HepG2 (cell line): ENCODE data around the gene SH2D3C. TPM values are rescaled to one million over a fixed set of nuclear protein-coding genes. Genes with fewer than 3 reads are reported as not detected.

ENCODE experiments used
- ATAC-seq: fragments of 200-7000 bp; cut with Tn5 transposase; 3 replicates; pipeline ENCODE4 v1.9.1; 2020; ENCODE audit warnings: mild to moderate bottlenecking, moderate library complexity
- BruUV-seq: library from RNA; stranded (reverse); fragments of 400-500 nt; replicated peaks from 2 replicates; lab custom pipeline; 2021; lab: Mats Ljungman, UMichigan
- CTCF ChIA-PET: fragments of 300-600 bp; formaldehyde crosslinking; extraction: SDS; loops from one replicate; lab custom pipeline; 2021; ENCODE audit warnings: low total read pairs, inconsistent platforms, low intra/inter-chr PET ratio; lab: Yijun Ruan, JAX
- POLR2A ChIA-PET: fragments of 350-600 bp; sonication (Branson Sonifier 250); formaldehyde crosslinking; loops from one replicate; lab custom pipeline; 2020; ENCODE audit warnings: antibody characterized with exemption, inconsistent platforms; lab: Yijun Ruan, JAX
- DNase-seq: peaks from one replicate; pipeline ENCODE4 v3.0.0-alpha.2; 2015; ENCODE audit warnings: low spot score
- FAIRE-seq: peaks from 3 replicates; lab custom pipeline; 2011; peaks lifted over from hg19 to GRCh38; lab: Jason Lieb, UNC
- H2AFZ ChIP-seq: one replicate; pipeline ENCODE4 v1.6.1; 2011; ENCODE audit warnings: low read length, inconsistent platforms
- H3K27ac ChIP-seq: fragments of 300-600 bp; 3 replicates; pipeline ENCODE4 v1.8.0; 2011; ENCODE audit warnings: mixed run types, mild to moderate bottlenecking, mixed read lengths, low read length, inconsistent platforms; ENCODE audit not compliant: insufficient read depth; ENCODE audit errors: extremely low read length
- H3K27me3 ChIP-seq, 2 experiments: fragments of 200-600 bp in 1 of 2; 2 replicates in 1 of 2; 3 replicates in 1 of 2; pipeline versions ENCODE4 v1.6.0 to v1.8.0; 2011; ENCODE audit warnings: low read length in 2 of 2, mild to moderate bottlenecking in 2 of 2, moderate library complexity in 2 of 2, inconsistent platforms in 1 of 2; ENCODE audit not compliant: insufficient read depth in 2 of 2, control insufficient read depth in 1 of 2
- H3K36me3 ChIP-seq, 2 experiments: fragments of 200-600 bp in 1 of 2; replicated peaks in 1 of 2; 2 replicates in 1 of 2; 3 replicates in 1 of 2; pipeline versions ENCODE4 v1.5.1 to v1.8.0; 2011; ENCODE audit warnings: low read length in 2 of 2, inconsistent platforms in 1 of 2; ENCODE audit not compliant: insufficient read depth in 2 of 2, control insufficient read depth in 1 of 2
- H3K4me1 ChIP-seq: 2 replicates; pipeline ENCODE4 v1.5.1; 2012; ENCODE audit warnings: low read length, inconsistent platforms; ENCODE audit not compliant: insufficient read depth
- H3K4me2 ChIP-seq: 2 replicates; pipeline ENCODE4 v1.6.0; 2011; ENCODE audit warnings: low read depth, low read length, inconsistent platforms
- H3K4me3 ChIP-seq, 3 experiments: fragments of 200-600 bp in 1 of 3; sonication (generic), shearing (Covaris generic) in 1 of 3; replicated peaks in 1 of 3; 2 replicates each; pipeline ENCODE4 v1.5.1; 2011 to 2016; ENCODE audit warnings: low read length in 3 of 3, inconsistent platforms in 2 of 3, low read depth in 2 of 3, mild to moderate bottlenecking in 2 of 3, control low read depth in 1 of 3, mixed read lengths in 1 of 3; ENCODE audit not compliant: insufficient read depth in 1 of 3
- H3K79me2 ChIP-seq: one replicate; pipeline ENCODE4 v1.6.1; 2011; ENCODE audit warnings: low read length, inconsistent platforms; ENCODE audit not compliant: insufficient read depth
- H3K9ac ChIP-seq: 2 replicates; pipeline ENCODE4 v1.6.0; 2011; ENCODE audit warnings: mild to moderate bottlenecking, low read depth, low read length, inconsistent platforms; ENCODE audit not compliant: insufficient read depth
- H3K9me3 ChIP-seq: 2 replicates; pipeline ENCODE4 v1.5.1; 2012; ENCODE audit warnings: mild to moderate bottlenecking, low read length
- H4K20me1 ChIP-seq: 2 replicates; pipeline ENCODE4 v1.6.0; 2011; ENCODE audit warnings: inconsistent platforms, mild to moderate bottlenecking, low read length, moderate library complexity; ENCODE audit not compliant: insufficient read depth
- CREM ChIP-seq, 2 experiments: sonication (generic) in 1 of 2; formaldehyde crosslinking in 1 of 2; IDR thresholded peaks; 2 replicates each; pipeline versions ENCODE4 v1.4.0 to v1.6.1; 2016 to 2020; ENCODE audit warnings: antibody characterized with exemption in 1 of 2, mild to moderate bottlenecking in 1 of 2, missing genetic modification reagents in 1 of 2
- HHEX ChIP-seq: IDR thresholded peaks from 2 replicates; pipeline ENCODE4 v1.6.1; 2016; ENCODE audit warnings: control low read depth
- KAT2B ChIP-seq: fragments of 150-350 bp; IDR thresholded peaks from 2 replicates; pipeline ENCODE4 v1.6.1; 2014; ENCODE audit warnings: low read depth, low read length, borderline replicate concordance
- KDM2A ChIP-seq: sonication (generic); formaldehyde crosslinking; IDR thresholded peaks from 2 replicates; pipeline ENCODE4 v1.4.0; 2020; ENCODE audit warnings: low read depth, missing genetic modification reagents, borderline replicate concordance
- KLF12 ChIP-seq: sonication (generic); formaldehyde crosslinking; IDR thresholded peaks from 2 replicates; pipeline ENCODE4 v1.4.0; 2020; ENCODE audit warnings: missing genetic modification reagents, borderline replicate concordance
- LBX2 ChIP-seq: sonication (generic); formaldehyde crosslinking; IDR thresholded peaks from 2 replicates; pipeline ENCODE4 v1.5.0; 2020; ENCODE audit warnings: missing genetic modification reagents, mild to moderate bottlenecking, borderline replicate concordance
- MLLT10 ChIP-seq: sonication (generic); formaldehyde crosslinking; IDR thresholded peaks from 2 replicates; pipeline ENCODE4 v1.4.0; 2020; ENCODE audit warnings: missing genetic modification reagents
- PAWR ChIP-seq: sonication (generic); formaldehyde crosslinking; IDR thresholded peaks from 2 replicates; pipeline ENCODE4 v1.4.0; 2020; ENCODE audit warnings: missing genetic modification reagents, mild to moderate bottlenecking, borderline replicate concordance
- PAXIP1 ChIP-seq: sonication (generic); formaldehyde crosslinking; conservative IDR thresholded peaks from 2 replicates; pipeline ENCODE4 v1.4.0; 2020; ENCODE audit warnings: mild to moderate bottlenecking, missing genetic modification reagents, moderate library complexity
- ZC3H13 ChIP-seq: sonication (generic); formaldehyde crosslinking; IDR thresholded peaks from 2 replicates; pipeline ENCODE4 v1.8.1; 2023; ENCODE audit warnings: mild to moderate bottlenecking, missing genetic modification reagents, moderate library complexity
- ZKSCAN5 ChIP-seq: sonication (generic); formaldehyde crosslinking; IDR thresholded peaks from 2 replicates; pipeline ENCODE4 v1.5.1; 2020; ENCODE audit warnings: mild to moderate bottlenecking, missing genetic modification reagents
- ZNF205 ChIP-seq: IDR thresholded peaks from 2 replicates; pipeline ENCODE4 v1.6.1; 2018; ENCODE audit warnings: missing biosample characterization, missing genetic modification reagents
- ZNF530 ChIP-seq: sonication (generic); formaldehyde crosslinking; IDR thresholded peaks from 2 replicates; pipeline ENCODE4 v1.5.0; 2020; ENCODE audit warnings: low read depth, mild to moderate bottlenecking, missing genetic modification reagents
- ZNF569 ChIP-seq: sonication (generic); formaldehyde crosslinking; IDR thresholded peaks from 2 replicates; pipeline ENCODE4 v1.5.0; 2020; ENCODE audit warnings: mild to moderate bottlenecking, missing genetic modification reagents, moderate library complexity, borderline replicate concordance
- ZNF691 ChIP-seq: sonication (generic); formaldehyde crosslinking; IDR thresholded peaks from 2 replicates; pipeline ENCODE4 v1.4.0; 2020; ENCODE audit warnings: missing genetic modification reagents, low read depth, mild to moderate bottlenecking, borderline replicate concordance
- WGBS: methylation state at CpG from one replicate; pipeline ENCODE4 v1.1.6; 2017; ENCODE audit warnings: low lambda C conversion rate; 5-methylcytosine and 5-hydroxymethylcytosine counted together
- in situ Hi-C: cut with HindIII; loops from 2 replicates; pipeline ENCODE4 v1.10.0; 2017; ENCODE audit warnings: low pct_unique_long_range_greater_than_20kb; ENCODE audit not compliant: extremely low pct_ligation_motif_present
- intact Hi-C: fragments of 100-400 bp; cut with micrococcal nuclease; formaldehyde crosslinking; loops from one replicate; pipeline ENCODE4 v1.10.0; 2022; ENCODE audit not compliant: unreplicated experiment
- polyA plus RNA-seq, 8 experiments: library from polyadenylated mRNA; depleted of rRNA in 3 of 8; stranded (reverse) in 7 of 8; unstranded in 1 of 8; fragments of >200 nt; fragmentation: Illumina TruSeq in 4 of 8; extraction: Trizol in 4 of 8; gene quantifications; 2 replicates each; pipeline versions ENCODE4 v1.2.1 to v1.2.3, GENCODE V29; 2011 to 2016; ENCODE audit warnings: low read depth in 4 of 8, missing spikeins in 1 of 8, mixed read lengths in 1 of 8; ENCODE audit not compliant: insufficient read depth in 1 of 8
- total RNA-seq, 5 experiments: library from RNA; depleted of rRNA; stranded (reverse); fragments of >200 nt; fragmentation: Illumina TruSeq; extraction: Trizol; gene quantifications; 2 replicates each; pipeline ENCODE4 v1.2.3, GENCODE V29; 2016; ENCODE audit warnings: low read depth in 1 of 5
- TF ChIP-seq, protein P1 (sequence below): sonication (generic); formaldehyde crosslinking; IDR thresholded peaks from 2 replicates; pipeline ENCODE4 v1.5.0; 2020; ENCODE audit warnings: mild to moderate bottlenecking, missing genetic modification reagents

The SH2D3C gene
- total and polyA plus RNA-seq, 2 of the 13 experiments (the other 11 are each of a cell fraction or from before 2014, with no cell fraction given): not detected

GRCh38 chr9:127770905-127771569, 7.4 kb downstream of the SH2D3C start (continued):
- TF ChIP-seq KDM2A (CRISPR knock-in tag): peak; percentile 54; the same call in 1 of the 2 replicates
- TF ChIP-seq, protein P1, sequence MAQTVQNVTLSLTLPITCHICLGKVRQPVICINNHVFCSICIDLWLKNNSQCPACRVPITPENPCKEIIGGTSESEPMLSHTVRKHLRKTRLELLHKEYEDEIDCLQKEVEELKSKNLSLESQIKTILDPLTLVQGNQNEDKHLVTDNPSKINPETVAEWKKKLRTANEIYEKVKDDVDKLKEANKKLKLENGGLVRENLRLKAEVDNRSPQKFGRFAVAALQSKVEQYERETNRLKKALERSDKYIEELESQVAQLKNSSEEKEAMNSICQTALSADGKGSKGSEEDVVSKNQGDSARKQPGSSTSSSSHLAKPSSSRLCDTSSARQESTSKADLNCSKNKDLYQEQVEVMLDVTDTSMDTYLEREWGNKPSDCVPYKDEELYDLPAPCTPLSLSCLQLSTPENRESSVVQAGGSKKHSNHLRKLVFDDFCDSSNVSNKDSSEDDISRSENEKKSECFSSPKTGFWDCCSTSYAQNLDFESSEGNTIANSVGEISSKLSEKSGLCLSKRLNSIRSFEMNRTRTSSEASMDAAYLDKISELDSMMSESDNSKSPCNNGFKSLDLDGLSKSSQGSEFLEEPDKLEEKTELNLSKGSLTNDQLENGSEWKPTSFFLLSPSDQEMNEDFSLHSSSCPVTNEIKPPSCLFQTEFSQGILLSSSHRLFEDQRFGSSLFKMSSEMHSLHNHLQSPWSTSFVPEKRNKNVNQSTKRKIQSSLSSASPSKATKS: no peak
- peak; percentile 55 for TF ChIP-seq PAXIP1 (CRISPR knock-in tag)
- no peak for TF ChIP-seq ZKSCAN5 (CRISPR knock-in tag)

DNA sequence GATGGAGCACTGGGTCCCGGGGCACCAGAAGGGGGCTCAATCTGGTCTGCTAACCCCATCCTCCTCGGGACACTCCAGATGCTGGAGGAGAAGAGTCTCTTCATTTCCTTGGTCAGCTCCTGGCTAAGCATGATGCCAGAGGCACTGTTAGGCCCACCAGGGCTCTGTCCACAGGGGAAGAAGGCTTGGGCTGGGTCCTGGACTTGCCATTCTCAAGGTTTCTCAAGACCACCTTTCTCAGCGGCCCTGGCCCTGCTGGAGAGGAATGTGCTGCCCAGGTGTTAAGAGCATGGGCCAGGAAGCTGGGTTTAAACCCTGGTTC, 7.9 kb downstream of the SH2D3C start:
- Histone ChIP-seq H3K27me3 (peaks cover 2 to 40% of the 10 kb centered on the region in 2 experiments; a peak in 3 of 5 replicates), H3K9ac (no peak overlapping the region), H3K9me3 (no peaks in the 10 kb centered on the region), H3K79me2 (no peaks in the 10 kb centered on the region), H3K4me1 (peaks cover 9% of the 10 kb centered on the region), H3K4me2 (peak overlapping the region; percentile 90), H4K20me1 (no peaks in the 10 kb centered on the region), H2AFZ (no peak overlapping the region), H3K36me3 (no peaks in the 10 kb centered on the region), H3K4me3 (peak overlapping the region in 1 of 3 experiments; percentile 70; a peak in 2 of 6 replicates), H3K27ac (no peak overlapping the region)
- FAIRE-seq (no peak), DNase-seq (no peak), ATAC-seq (no peak)
- intact Hi-C loops: no loop called here
- POLR2A ChIA-PET: interaction anchor here (0.9 to 1.3 kb wide), 9 partner anchors 15 to 320 kb away, joined by 3 to 9 read pairs (median 5); partner anchors contain the start of genes CDK9, PTRH1, TOR2A and TTC16
- no CpG with 5 or more reads among the region's 3 CpGs for WGBS
- BruUV-seq: no TSS peak
- CTCF ChIA-PET: no interaction called here
- in situ Hi-C loops: no loop called here
- TF ChIP-seq ZC3H13 (no peak), ZNF569 (CRISPR knock-in tag) (no peak), HHEX (CRISPR knock-in tag) (no peak), MLLT10 (CRISPR knock-in tag) (no peak), LBX2 (no peak), PAWR (no peak), KLF12 (CRISPR knock-in tag) (no peak), ZNF691 (CRISPR knock-in tag) (no peak), ZNF205 (CRISPR knock-in tag) (no peak), CREM (IDR thresholded peaks at IDR 0.05) (no peak), CREM (CRISPR knock-in tag; IDR thresholded peaks at IDR 0.05) (no peak), KAT2B (no peak), ZNF530 (no peak)
